Anterior cingulate cortex (tissue), 58 donors: ENCODE measurements around the gene PRDM16.
"Not testable (repeated sequence)": the region's sequence is repeated elsewhere in the genome, so short reads cannot be mapped to it uniquely, and the experiment has no call there.

Source experiments
- DNase-seq, 58 donors: peaks; one replicate each; lab custom pipeline; 2025; lab: John Stamatoyannopoulos, UW

PRDM16 gene

GRCh38 chr1:3151456-3151855, 82.5 kb downstream of the PRDM16 start:
- DNase-seq, result peak in 2 of 58 donors; percentile 20 to 29

DNA sequence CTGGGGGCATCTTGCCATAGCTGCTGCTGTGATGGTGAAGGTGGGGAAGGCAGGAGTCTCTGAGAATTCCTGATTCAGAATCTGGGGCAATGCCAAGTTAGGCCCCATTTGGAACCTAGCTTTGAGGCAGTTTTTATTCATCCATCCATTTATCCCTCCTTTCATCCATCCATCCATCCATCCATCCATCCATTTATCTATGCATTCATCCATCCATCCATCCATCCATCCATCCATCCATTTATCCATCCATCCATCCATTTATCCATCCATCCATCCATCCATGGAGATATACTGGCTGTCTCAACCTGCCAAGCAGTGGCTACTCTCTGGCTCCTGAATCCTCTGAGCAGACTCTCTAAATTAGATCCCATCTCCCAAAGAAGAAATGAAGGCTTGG, 83.1 kb downstream of the PRDM16 start:
- DNase-seq, result no peak

DNA sequence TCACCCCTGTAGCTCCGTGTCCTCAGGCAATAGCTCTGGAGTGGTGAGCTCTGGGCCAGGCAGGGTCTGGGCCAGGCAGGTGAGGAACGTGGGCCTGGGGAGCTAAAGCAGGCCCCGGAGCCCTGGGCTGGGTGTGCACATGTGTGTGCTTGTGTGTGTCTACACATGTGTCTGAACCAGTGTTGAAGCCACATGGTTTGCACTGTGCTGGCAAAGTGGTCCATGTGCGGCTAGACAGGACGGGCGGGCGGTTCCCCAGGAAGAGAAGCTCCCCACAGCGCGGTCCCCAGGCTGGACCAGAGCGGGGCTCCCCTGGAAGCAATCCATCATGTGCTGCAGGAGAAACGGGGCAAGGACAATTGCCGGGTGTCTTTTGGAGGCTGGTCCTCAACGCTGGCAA, 84.2 kb downstream of the PRDM16 start:
- DNase-seq, result no peak

DNA sequence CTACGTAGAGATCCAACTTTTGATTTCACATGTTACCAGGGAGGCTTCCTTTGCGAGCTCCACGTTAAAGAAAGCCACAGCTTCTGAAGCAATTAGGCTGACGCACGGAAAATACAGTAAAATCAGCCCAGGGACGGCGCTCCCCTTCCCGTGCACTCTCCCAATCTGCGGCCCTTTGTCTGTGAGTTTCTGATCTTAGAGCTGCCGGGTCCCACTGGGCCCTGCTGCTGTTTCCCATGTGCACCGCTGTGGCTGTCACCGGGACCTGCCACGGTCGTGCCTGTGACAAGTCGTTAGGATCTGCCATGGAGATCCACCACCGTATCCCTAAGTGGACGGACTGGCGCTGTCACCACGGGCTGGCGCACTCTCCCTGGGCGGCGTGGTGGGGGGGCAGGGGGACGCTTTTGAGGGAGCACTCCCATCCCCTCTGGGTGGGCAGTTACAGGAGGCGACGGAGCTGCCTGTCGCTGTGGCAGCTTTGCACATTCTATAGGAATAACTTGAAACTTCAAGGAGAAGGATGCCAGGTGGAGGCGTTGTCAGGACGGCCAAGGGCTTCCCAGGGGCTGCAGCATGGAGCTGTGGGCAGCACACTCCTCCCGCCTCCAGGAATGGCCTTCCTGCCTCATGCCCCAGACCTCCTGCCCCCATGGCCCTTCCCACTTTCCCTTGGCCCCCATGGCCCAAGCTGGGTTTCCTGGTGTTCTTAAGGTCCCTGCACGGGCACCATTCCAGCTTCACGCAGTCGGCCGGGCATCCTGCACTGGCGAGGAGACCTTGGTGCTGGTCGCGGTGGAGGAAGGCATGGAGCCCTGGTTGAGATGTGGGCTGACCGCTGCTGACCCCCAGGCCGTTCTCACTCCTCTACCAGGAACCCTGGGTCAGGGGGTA, 85.1 kb downstream of the PRDM16 start:
- DNase-seq, result no peak

GRCh38 chr1:3155056-3155925, 86.3 kb downstream of the PRDM16 start:
- DNase-seq, result peak in 5 of 58 donors; percentile 9 to 28 (median 23)

- DNase-seq, result no peak
These were observed 86.9 kb downstream of the PRDM16 start for GRCh38 chr1:3155926-3156220.

DNA sequence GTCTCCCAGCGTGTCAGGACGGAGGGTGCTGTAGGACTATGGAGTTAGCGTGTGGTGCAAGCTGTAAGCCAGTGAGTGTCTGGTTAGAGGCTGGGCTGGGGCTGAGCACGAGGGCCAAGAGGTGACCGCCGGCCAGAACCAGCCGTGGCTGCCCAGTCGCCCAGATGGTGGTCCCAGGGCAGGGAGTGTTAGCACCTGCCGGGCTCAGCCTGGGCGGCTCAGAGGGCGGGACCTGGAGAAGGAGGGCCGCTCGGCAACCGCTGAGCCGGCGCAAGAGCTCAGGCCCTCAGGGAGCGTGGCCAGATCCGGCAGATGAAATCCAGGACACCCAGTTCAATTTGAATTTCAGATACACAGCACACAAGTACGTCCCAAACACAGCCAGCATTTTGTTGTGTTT, 87.9 kb downstream of the PRDM16 start:
- peak in 21 of 58 donors; percentile 12 to 54 (median 34) for DNase-seq

GRCh38 chr1:3158347-3158746, 89.3 kb downstream of the PRDM16 start:
- DNase-seq, result no peak

DNA sequence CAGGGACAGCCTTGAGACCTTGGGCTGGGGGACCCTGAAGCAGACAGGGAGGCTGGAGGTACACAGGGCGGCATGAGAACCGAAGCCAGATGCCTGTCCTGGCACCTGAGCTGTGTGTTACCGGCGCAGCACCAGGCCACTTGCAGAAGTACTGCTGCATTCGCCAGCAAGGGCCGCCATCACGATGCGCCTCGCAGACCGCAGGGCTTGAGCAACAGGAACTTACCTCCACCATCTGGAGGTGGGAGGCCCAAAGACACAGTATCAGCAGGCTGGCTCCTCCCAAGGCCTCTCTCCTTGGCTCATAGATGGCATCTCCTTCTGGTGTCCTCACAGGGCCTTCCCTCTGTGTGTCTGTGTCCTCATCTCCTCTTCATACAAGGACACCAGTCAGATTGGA, 90.1 kb downstream of the PRDM16 start:
- no peak for DNase-seq

GRCh38 chr1:3159996-3160395, 91.0 kb downstream of the PRDM16 start:
- DNase-seq, result no peak

DNA sequence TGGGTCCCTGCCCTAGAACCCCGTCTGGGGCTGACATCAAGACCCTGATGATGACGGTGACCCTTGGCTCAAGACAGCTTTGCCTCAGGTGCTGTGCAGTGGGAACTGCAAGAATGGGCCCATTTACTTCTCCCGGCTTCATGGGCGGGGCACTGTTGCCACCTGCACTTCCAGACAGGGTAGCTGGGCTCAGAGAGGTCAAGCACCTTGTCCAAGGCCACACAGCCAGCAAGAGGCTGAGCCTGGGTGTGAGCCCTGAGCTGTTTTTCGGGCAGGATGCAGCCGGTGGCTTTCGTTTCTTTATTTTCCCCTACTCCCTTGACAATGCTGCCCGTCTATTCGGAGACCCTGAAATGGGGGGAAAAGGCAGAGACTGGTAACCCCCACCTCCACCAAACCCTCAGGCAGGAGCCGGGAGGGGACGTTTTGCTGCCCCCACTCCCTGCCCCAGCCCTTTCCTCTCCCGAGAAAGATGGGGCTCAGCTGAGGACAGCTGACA, 91.7 kb downstream of the PRDM16 start:
- DNase-seq, result no peak

DNA sequence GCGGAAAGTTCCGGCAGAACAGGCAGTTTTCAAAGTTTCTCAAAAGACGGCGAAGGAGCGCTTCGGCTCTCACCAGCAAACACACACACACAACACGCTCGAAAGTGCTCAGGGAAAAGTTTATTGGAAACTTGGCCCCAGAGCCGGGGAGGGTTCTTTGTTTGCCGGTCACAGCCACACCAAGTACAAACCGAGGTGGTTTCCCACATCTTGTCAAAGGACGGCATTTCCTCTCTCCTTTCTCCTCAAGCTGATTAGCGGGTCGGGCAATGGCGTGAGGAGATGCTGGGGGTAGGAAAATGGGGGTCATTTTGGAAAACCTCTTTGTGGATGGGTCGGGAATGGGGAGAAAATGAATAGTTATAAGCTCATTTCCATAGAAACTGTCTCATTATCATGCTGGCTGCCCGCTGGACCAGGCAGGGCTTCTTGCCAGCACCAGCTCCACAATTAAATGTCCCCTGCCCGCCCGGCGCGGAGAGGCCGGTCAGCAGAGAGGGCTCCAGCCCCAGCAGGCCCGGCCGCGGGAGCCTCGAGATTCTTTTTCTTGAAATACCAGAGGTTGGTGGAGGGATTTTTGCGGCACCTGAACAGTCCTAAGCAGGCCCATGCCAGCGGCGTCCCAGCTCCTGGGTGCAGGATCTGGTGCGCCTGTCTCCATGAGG, 92.3 kb downstream of the PRDM16 start:
- peak in 54 of 58 donors; percentile 22 to 95 (median 68) for DNase-seq

GRCh38 chr1:3162322-3162882, 93.4 kb downstream of the PRDM16 start:
- no peak for DNase-seq

- DNase-seq, result no peak
These were observed 94.4 kb downstream of the PRDM16 start for GRCh38 chr1:3163356-3163755.

GRCh38 chr1:3164671-3165070, 95.7 kb downstream of the PRDM16 start:
- DNase-seq, result no peak

GRCh38 chr1:3165189-3165588, 96.2 kb downstream of the PRDM16 start:
- DNase-seq, result not testable (repeated sequence)

DNA sequence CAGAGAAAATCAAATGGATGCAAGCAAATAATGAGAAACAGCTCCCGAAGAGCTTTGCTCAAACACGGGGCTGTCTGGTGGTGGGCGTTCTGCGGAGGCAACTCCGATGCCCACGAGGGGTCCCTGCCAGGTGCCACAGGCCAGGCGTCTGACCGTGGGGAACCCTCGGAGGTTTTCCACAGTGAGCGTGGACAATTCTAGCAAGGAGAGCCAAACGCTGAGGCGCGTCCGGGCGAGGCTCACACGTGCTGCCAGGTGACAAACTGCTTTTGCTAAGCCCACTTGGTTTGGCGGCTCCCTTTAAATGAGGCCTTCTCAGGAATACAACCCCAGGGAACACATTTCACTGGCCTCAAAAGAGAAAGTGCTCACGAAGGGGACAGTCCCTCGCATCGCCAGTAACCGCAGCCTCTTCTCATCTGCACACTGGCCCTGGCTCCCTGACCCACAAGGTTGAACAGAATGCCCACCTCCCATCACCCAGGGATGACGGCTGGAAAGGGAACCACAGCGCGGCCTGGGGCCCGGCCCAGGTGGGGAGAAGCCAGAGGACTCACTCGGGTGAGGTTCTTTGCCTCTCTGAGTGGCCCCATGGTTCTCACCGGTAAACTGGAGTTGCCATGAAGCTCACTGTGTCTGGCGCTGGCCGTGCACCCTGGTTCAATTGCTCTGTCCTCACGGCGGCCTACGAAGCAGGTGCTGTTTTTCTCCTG, 97.4 kb downstream of the PRDM16 start:
- DNase-seq, result no peak

- DNase-seq, result peak in 1 of 58 donors; percentile 20
These were observed 98.3 kb downstream of the PRDM16 start for GRCh38 chr1:3167255-3167654.

- no peak for DNase-seq
These were observed 99.7 kb downstream of the PRDM16 start for GRCh38 chr1:3168678-3169077.
